ENCODE data around the gene ADAMTS15.

Gene ADAMTS15

DNA sequence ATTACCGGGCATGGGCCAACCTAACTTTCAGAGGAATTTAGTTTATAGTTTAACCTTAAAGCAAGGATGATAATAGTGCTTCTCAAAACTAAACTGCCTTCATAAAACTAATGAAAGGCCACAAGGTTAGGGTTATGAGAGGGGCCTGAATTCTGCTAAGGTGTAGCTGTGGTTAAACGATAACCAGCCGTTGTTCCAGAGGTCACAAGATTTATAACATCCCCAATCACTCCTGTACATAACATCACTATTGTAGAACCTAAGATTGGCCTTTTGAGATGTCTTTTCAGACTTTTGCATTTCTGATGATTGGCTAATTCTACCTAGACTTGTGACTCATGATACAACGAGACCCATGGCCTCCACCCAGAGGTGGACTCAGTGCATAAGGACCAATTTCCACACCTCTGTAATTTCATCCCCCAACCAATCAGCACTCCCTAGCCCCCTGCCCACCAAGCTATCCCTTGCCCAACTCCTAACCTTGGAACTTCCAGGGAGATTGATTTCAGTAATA, 69.8 kb downstream of the ADAMTS15 start:
- DNase-seq: no peak

DNA sequence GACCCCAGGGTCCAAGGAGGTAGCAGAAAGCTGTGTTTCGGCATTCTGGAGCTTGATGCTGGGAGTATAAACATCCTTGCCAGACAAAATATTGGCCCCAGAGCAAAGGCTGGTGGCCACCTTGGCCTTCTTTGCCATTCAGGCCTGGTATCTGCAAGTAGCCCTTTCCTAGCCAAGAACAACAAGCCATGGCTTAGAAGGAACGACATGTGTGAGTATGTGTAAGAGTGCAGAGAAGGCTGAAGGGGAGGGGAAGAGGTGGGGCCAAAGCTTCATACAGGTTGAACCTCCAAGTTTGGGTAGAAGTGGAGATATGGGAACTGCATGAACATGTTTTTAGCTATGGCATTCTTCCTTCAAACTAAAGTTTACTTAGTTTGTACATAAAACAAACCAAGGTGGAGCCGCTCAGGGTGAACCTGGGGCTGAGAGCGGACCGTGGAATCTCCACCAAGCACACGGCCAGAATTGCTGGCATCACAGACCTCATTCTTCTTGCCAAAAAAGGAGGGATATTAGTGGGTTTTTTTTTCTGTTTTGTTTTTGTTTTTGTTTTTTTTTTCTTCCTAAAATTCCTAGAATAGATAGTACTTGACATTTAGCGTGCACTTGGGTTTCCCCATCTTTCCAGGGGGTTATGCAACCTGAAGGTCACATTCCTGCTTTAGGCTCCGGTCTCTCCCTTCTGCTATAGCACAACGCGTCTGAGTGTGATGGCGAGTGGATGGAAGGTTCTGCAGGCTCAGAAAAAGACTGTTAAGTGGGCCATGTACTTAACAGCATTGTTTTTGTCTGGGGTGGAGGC, 70.9 kb downstream of the ADAMTS15 start:
- no peak for DNase-seq

DNA sequence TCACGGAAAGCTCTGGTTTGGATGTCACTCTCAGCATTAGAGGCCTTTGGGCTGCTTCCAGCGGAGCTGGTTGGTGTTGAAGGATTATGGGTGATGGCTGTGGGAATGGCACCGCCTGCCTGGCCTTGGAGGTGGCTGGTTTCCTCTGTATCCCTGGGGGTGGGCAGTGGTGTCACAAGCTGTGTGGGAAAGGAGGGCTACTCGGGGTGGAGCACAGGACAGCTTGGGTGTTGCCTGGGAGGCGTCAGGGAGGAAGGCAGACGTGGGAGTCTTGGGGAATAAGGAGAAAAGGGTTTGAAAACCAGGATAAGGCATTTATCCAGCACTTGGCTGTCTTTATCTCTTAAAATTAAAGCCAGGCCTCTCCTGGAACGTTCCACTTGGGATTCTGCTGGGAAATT, 71.8 kb downstream of the ADAMTS15 start:
- no peak for DNase-seq

DNA sequence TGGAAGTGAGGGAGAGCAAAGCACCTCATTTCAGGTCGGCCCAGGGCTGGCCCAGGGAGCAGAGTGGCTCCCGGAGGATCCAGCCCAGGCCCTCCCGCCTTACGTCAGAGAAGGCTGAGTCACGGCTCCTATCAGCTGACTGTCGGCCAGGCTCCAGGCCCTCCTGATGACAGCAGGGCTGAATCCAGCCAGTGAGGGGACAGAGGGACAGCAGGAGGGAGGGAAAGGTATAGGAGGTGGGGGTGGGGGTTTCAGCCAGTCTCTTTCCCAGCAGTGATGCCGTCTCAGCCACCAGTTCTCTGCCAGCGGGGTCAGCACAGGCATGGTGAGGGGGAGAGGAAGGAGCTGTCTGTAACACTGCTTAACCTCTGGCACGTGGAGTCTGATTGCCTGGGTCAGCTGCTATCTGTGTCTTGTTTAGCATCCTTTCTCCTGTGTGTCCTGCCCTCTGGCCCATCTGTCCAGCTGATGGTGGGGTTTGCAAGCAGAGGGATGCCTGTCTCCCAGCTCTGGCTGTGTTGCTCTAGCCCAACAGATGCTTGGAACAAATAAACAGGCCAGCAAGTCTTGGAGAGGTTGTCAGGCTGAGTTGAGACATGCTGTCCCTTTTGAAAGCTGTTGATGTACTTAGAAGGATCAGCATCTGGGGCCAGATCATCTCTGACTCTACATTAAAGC, 74.0 kb downstream of the ADAMTS15 start:
- DNase-seq: no peak

DNA sequence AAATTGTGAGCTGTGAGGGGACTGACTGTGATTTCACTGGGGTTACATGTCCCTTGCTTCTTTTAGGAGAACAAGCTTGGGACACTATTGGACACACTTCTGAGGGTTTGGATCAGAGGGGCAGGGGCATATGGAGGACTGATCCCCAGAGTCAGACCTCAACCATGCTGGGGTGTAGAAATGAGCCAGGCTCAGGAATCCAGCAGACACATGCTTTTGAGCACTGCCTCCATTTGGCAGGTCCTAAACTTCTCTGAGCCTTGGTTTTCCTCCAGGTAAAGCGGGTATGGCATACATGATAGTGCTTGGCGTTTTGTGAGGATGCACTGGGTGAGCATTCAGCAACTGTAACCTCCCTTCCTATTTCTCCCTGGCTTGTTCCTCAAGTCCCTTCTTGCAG, 74.7 kb downstream of the ADAMTS15 start:
- no peak for DNase-seq

DNA sequence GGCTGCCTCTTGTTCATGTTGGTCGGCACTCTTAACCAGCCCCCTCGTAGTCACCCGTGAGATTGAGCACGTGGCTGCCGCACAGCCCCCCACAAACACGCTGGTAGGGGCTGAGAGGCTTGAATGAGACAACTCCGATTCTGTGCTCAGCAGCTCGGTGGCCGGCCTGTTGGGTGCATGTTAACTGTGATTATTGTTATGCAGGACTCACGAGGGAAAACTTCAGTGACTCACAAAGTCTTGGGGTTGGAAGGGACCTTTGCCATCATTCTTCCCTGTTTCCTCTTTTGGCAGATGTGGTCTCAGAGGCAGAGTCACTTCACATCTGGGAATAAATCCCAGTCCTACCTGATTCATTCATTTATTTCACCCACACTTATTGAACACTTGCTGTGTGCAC, 75.2 kb downstream of the ADAMTS15 start:
- no peak for DNase-seq

DNA sequence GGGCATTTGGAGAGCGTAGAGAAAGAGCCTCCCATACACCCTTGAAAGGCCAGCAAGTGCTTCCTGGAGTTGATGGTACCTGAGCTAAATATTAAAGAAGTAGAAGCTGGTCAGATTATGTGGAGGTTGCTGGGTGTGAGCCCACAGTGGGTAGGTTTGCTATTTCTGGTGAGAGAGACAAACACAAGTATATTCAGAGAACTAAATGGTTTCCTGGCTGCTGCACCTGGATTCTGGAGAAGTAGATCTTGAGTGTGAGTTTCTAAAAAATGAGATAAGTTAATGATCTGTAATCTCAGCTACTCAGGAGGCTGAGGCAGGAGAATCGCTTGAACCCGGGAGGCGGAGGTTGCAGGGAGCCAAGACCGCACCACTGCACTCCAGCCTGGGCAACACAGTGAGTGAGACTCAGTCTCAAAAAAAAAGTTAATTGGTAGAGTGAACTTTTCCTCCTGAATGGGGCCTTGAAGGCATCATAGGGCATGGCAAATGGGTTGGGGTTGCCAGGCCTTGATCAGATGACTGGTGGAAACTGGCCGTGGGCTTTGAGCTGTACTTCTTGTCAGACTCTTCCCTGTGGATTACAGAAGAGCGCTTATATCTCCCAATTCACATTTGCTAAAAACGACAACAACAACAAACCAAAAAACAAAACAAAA, 75.8 kb downstream of the ADAMTS15 start:
- DNase-seq: no peak

DNA sequence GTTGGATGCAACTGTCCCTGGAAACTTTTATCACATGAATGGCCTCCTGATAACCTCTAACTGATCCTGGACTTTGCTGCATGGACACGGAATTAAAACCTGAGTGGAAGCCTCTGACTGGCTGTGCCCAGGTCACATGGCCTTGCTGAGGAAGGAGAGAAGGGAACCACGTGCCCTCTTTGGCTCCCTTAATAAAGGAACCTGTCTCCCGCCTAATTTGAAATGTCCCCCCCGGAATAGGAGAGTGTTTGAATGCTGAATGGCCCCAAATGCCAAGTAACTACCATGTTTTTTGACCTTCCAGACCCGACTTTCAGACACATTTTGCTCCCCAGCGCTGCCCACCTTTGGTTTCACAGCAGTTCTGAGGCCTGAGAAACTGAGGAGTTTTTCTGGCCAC, 76.9 kb downstream of the ADAMTS15 start:
- no peak for DNase-seq

All from NCI-H2081 (cell line).